Spleen (tissue), 11 donors: ENCODE results near the gene RAB3B. TPM values are rescaled to one million over a fixed set of nuclear protein-coding genes. Genes with fewer than 3 reads are reported as not detected.
"Not testable (repeated sequence)": the region's sequence is repeated elsewhere in the genome, so short reads cannot be mapped to it uniquely, and the experiment has no call there.

Experiments
- DNase-seq: peaks from one replicate; pipeline ENCODE4 v3.0.0-alpha.2; 2020
- H3K27ac ChIP-seq, 8 donors: fragments of 200-600 bp; sonication (generic) in 7 of 8; 1 replicate in 4 of 8; 2 replicates in 4 of 8; pipeline versions ENCODE4 v1.5.0 to v1.8.0; 2016 to 2021; ENCODE audit warnings: inconsistent platforms in 4 of 8, mild to moderate bottlenecking in 4 of 8, moderate library complexity in 1 of 8
- H3K27me3 ChIP-seq, 7 donors: fragments of 200-600 bp; sonication (generic) in 6 of 7; replicated peaks in 1 of 7; 1 replicate in 4 of 7; 2 replicates in 3 of 7; pipeline versions ENCODE4 v1.5.0 to v1.8.0; 2016 to 2021; ENCODE audit warnings: inconsistent platforms in 3 of 7, mild to moderate bottlenecking in 1 of 7
- H3K36me3 ChIP-seq, 6 donors: fragments of 200-600 bp; sonication (generic) in 5 of 6; 1 replicate in 4 of 6; 2 replicates in 2 of 6; pipeline versions ENCODE4 v1.5.0 to v1.8.0; 2016 to 2021; ENCODE audit warnings: inconsistent platforms in 2 of 6
- H3K4me1 ChIP-seq, 6 donors: fragments of 200-600 bp; sonication (generic) in 5 of 6; 1 replicate in 3 of 6; 2 replicates in 3 of 6; pipeline versions ENCODE4 v1.5.0 to v1.8.0; 2016 to 2021; ENCODE audit warnings: inconsistent platforms in 3 of 6
- H3K4me3 ChIP-seq, 8 donors: fragments of 200-600 bp; sonication (generic) in 7 of 8; 1 replicate in 4 of 8; 2 replicates in 4 of 8; pipeline versions ENCODE4 v1.5.0 to v1.8.0; 2016 to 2021; ENCODE audit warnings: inconsistent platforms in 4 of 8, mild to moderate bottlenecking in 4 of 8, moderate library complexity in 2 of 8
- H3K9me3 ChIP-seq, 8 donors: fragments of 200-600 bp; sonication (generic) in 7 of 8; 1 replicate in 4 of 8; 2 replicates in 4 of 8; pipeline versions ENCODE4 v1.5.0 to v1.8.0; 2016 to 2021; ENCODE audit warnings: inconsistent platforms in 4 of 8
- CTCF ChIP-seq, 11 experiments: fragments of 200-600 bp in 7 of 11; fragments of 450-650 bp in 4 of 11; sonication (generic) in 4 of 11; IDR thresholded peaks in 8 of 11; conservative IDR thresholded peaks in 3 of 11; 1 replicate in 7 of 11; 2 replicates in 4 of 11; pipeline versions ENCODE4 v1.4.0 to v1.8.0; 2016 to 2021; ENCODE audit warnings: antibody characterized with exemption in 11 of 11, inconsistent platforms in 4 of 11, mild to moderate bottlenecking in 1 of 11
- POLR2A ChIP-seq, 3 donors: fragments of 450-650 bp; IDR thresholded peaks; one replicate each; pipeline ENCODE4 v1.5.1; 2017; ENCODE audit warnings: antibody characterized with exemption in 3 of 3, mild to moderate bottlenecking in 1 of 3
- POLR2AphosphoS5 ChIP-seq, 3 donors: sonication (generic); formaldehyde crosslinking; IDR thresholded peaks; one replicate each; pipeline ENCODE4 v1.5.1; 2017; ENCODE audit warnings: antibody characterized with exemption in 3 of 3
- WGBS, 5 donors: extraction: QIAGEN DNeasy Blood & Tissue Kit in 3 of 5; methylation state at CpG; one replicate each; pipeline versions ENCODE4 v1.1.5 to v1.1.7; 2013 to 2018; 5-methylcytosine and 5-hydroxymethylcytosine counted together
- intact Hi-C: fragments of 100-400 bp; cut with DNase I; formaldehyde crosslinking; loops from one replicate; pipeline ENCODE4 v1.15.0; 2023; ENCODE audit warnings: low total_unique reads
- polyA plus RNA-seq, 3 donors: library from polyadenylated mRNA; stranded (reverse); fragments of 200-250 nt; gene quantifications; one replicate each; pipeline ENCODE4 v1.2.1, GENCODE V29; 2013
- total RNA-seq, 7 donors: library from RNA; depleted of rRNA in 3 of 7; stranded (reverse); fragments of >200 nt in 3 of 7; fragmentation: NEBNext Ultra II Directional in 4 of 7; extraction: Animal tissue kit (Norgen Biotek cat#: 25700) in 4 of 7; gene quantifications; one replicate each; pipeline versions ENCODE4 v1.1.0 to v1.2.1, GENCODE V29; 2016 to 2021
- donor health status: healthy with polysubstance abuse.
- donor health status: DM: no; HTN: no; CAD: no; lungs with moderate emphysema.
- donor health status: DM: no; HTN: no; CAD: no.
- donor health status: Bipolar disorder and iron deficiency.
- donor health status: healthy.
- donor health status: DM: no; HTN: no; CAD: no.
- donor health status: DM: yes; HTN: yes; CAD: no.

RAB3B gene
- total and polyA plus RNA-seq, 10 donors = 0.02 to 0.32 (median 0.13) TPM; not detected in 2

- H3K4me1 ChIP-seq = no peaks in the 10 kb centered on the region
- no peaks in the 10 kb centered on the region for H3K9me3 ChIP-seq
- no peak for TF ChIP-seq CTCF (IDR thresholded peaks at IDR 0.05 in 8 of 11, conservative IDR thresholded peaks at IDR 0.05 in 3 of 11)
- no peak for TF ChIP-seq POLR2A (IDR thresholded peaks at IDR 0.05)
- TF ChIP-seq POLR2AphosphoS5 (IDR thresholded peaks at IDR 0.05) = no peak
- DNase-seq = no peak
- no peak overlapping the region for H3K4me3 ChIP-seq
- H3K36me3 ChIP-seq = no peaks in the 10 kb centered on the region
- peaks cover 0 to 57% (median 11%) of the 10 kb centered on the region in 7 donors for H3K27me3 ChIP-seq
- WGBS, 5 donors = 74 to 85% (median 78%) methylated on average over 10 of the region's 10 CpGs
- intact Hi-C loops = no loop called here
- no peak overlapping the region for H3K27ac ChIP-seq
Observed at GRCh38 chr1:51899022-51899421, 91.5 kb downstream of the RAB3B start.

GRCh38 chr1:51898090-51898734 is 92.3 kb downstream of the RAB3B start:
- Histone ChIP-seq H3K27me3 (peaks cover 0 to 61% (median 11%) of the 10 kb centered on the region in 7 donors), H3K36me3 (no peaks in the 10 kb centered on the region), H3K4me1 (no peaks in the 10 kb centered on the region), H3K9me3 (no peaks in the 10 kb centered on the region), H3K27ac (no peak overlapping the region), H3K4me3 (no peak overlapping the region)
- no peak for DNase-seq
- WGBS, 5 donors = 70 to 79% (median 76%) methylated on average over 6 of the region's 6 CpGs
- intact Hi-C loops = no loop called here
- TF ChIP-seq POLR2AphosphoS5 (IDR thresholded peaks at IDR 0.05) (no peak), POLR2A (IDR thresholded peaks at IDR 0.05) (no peak), CTCF (IDR thresholded peaks at IDR 0.05 in 8 of 11, conservative IDR thresholded peaks at IDR 0.05 in 3 of 11) (no peak)

- Histone ChIP-seq H3K27me3 (peaks cover 0 to 66% (median 11%) of the 10 kb centered on the region in 7 donors), H3K27ac (no peak overlapping the region), H3K4me1 (no peaks in the 10 kb centered on the region), H3K36me3 (no peaks in the 10 kb centered on the region), H3K4me3 (no peak overlapping the region), H3K9me3 (no peaks in the 10 kb centered on the region)
- no peak for DNase-seq
- intact Hi-C loops = loop anchor here (2.0 kb wide), 1 partner anchor 105 kb away; no protein-coding TSS in a partner anchor
- TF ChIP-seq POLR2A (IDR thresholded peaks at IDR 0.05) = no peak
- no peak for TF ChIP-seq CTCF (IDR thresholded peaks at IDR 0.05 in 8 of 11, conservative IDR thresholded peaks at IDR 0.05 in 3 of 11)
- no peak for TF ChIP-seq POLR2AphosphoS5 (IDR thresholded peaks at IDR 0.05)
Observed at GRCh38 chr1:51897699-51898031, 92.8 kb downstream of the RAB3B start.

GRCh38 chr1:51894748-51895147 is 95.8 kb downstream of the RAB3B start:
- intact Hi-C loops, DNase-seq, H3K4me1 ChIP-seq, H3K9me3 ChIP-seq, H3K4me3 ChIP-seq, H3K36me3 ChIP-seq, H3K27ac ChIP-seq: not testable (repeated sequence)
- 65 to 82% (median 75%) methylated on average over 2 of the region's 2 CpGs for WGBS, 5 donors
- H3K27me3 ChIP-seq = peaks cover 0 to 77% (median 11%) of the 10 kb centered on the region in 7 donors
